NCI-H460 (cell line): ENCODE results near the gene KRTAP13-2. TPM values are rescaled to one million over a fixed set of nuclear protein-coding genes. Genes with fewer than 3 reads are reported as not detected.

ENCODE experiments used
- DNase-seq: peaks from one replicate; pipeline ENCODE4 v3.0.0-alpha.2; 2016; ENCODE audit warnings: low read depth; ENCODE audit errors: extremely low read depth
- small RNA-seq, 2 experiments: library from RNA; depleted of rRNA; stranded (forward); fragments of <200 nt; gene quantifications; one replicate each; pipeline ENCODE3, GENCODE V24; 2014
- total RNA-seq: library from RNA; depleted of rRNA; stranded (reverse); fragments of >200 nt; shearing (Covaris generic); gene quantifications from 2 replicates; pipeline ENCODE4 v1.2.3, GENCODE V29; 2014; rRNA removed

The KRTAP13-2 gene
- total RNA-seq, 1 experiment from 2014 or later = not detected

DNA sequence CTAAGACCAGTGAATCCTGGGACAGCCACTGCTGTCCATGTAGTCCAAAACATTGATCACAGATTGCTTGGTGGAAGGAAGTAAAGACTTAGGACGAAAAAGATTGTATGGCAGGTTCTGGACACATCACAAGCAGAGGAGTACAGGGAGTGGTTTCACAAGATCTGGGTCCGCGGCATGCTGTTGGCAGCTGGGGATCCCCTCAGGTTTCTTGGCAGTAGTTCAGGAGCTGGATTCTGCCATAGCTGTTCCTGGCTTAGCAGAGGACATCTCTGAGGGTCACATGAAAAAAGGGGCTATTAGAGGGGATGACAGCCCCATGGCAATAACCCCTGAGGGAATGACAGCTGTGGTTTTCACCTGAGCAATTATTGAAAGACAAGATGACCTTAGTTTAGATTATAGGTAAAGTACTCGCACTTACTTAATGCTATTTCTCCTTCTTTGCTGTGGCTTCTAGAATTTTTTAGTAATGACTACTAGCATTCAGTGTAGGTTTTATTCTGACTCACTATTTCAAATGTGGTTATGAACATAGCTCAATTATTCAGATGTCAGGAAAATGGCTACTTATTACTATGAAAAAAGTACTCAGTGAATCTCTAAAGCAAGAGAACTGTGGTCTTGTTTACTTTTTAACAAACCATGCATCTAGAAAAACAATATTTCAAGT, 42.7 kb downstream of the KRTAP13-2 start:
- DNase-seq = no peak

DNA sequence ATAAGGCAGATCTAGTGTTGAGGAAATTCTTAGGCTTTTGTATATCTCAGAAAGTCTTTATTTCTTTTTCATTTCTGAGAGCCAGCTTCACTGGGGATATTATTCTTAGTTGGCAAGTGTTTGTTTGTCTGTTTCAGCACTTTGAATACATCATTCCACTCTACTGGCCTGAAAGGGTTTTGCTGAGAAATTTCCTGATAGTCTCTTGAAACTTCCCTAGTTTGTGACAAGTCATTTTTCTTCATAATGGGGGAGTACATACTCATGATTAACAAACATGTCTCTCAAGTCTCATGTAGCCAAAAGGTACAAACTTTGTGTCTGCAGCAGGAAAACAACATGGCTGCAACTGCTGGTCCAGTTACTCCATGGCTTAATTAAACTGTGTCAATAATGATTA, 45.7 kb downstream of the KRTAP13-2 start:
- no peak for DNase-seq

Small RNAs within 50 kb of the gene (small RNA-seq; reads per million reads assigned to genes)
- 0 reads per million in 2 experiments for gene KRTAP23-1
- 0 reads per million in 2 experiments for gene MIR4327

Other genes with a start within 250 kb of the KRTAP13-2 start
- gene CLDN17, start 205.5 kb downstream of the KRTAP13-2 start, total RNA-seq = not detected in 2 replicates
- gene CLDN8, start 156.2 kb downstream of the KRTAP13-2 start, total RNA-seq = not detected in 2 replicates
- not detected in 2 replicates for gene KRTAP24-1, start 89.3 kb downstream of the KRTAP13-2 start, total RNA-seq
- not detected in 2 replicates for gene KRTAP25-1, start 82.8 kb downstream of the KRTAP13-2 start, total RNA-seq
- not detected in 2 replicates for gene KRTAP26-1, start 52.0 kb downstream of the KRTAP13-2 start, total RNA-seq
- gene KRTAP27-1, start 34.6 kb downstream of the KRTAP13-2 start, total RNA-seq = not detected in 2 replicates
- not detected in 2 replicates for gene KRTAP23-1, start 23.7 kb downstream of the KRTAP13-2 start, total RNA-seq
- not detected in 2 replicates for gene KRTAP13-1, start 23.8 kb upstream of the KRTAP13-2 start, total RNA-seq
- not detected in 2 replicates for gene KRTAP13-3, start 53.7 kb upstream of the KRTAP13-2 start, total RNA-seq
- gene KRTAP13-4, start 57.9 kb upstream of the KRTAP13-2 start, total RNA-seq = not detected in 2 replicates
- not detected in 2 replicates for gene KRTAP15-1, start 68.0 kb upstream of the KRTAP13-2 start, total RNA-seq
- not detected in 2 replicates for gene KRTAP19-1, start 108.1 kb upstream of the KRTAP13-2 start, total RNA-seq
- not detected in 2 replicates for gene KRTAP19-2, start 115.2 kb upstream of the KRTAP13-2 start, total RNA-seq
- not detected in 2 replicates for gene KRTAP19-3, start 119.7 kb upstream of the KRTAP13-2 start, total RNA-seq
- not detected in 2 replicates for gene KRTAP19-4, start 124.9 kb upstream of the KRTAP13-2 start, total RNA-seq
- gene KRTAP19-5, start 129.9 kb upstream of the KRTAP13-2 start, total RNA-seq = not detected in 2 replicates
- not detected in 2 replicates for gene KRTAP19-6, start 169.6 kb upstream of the KRTAP13-2 start, total RNA-seq
- gene KRTAP19-7, start 189.0 kb upstream of the KRTAP13-2 start, total RNA-seq = not detected in 2 replicates
- not detected in 2 replicates for gene KRTAP22-2, start 218.1 kb upstream of the KRTAP13-2 start, total RNA-seq
- not detected in 2 replicates for gene KRTAP6-3, start 220.2 kb upstream of the KRTAP13-2 start, total RNA-seq
- gene KRTAP6-2, start 226.6 kb upstream of the KRTAP13-2 start, total RNA-seq = not detected in 2 replicates
- gene KRTAP22-1, start 228.8 kb upstream of the KRTAP13-2 start, total RNA-seq = not detected in 2 replicates
- not detected in 2 replicates for gene KRTAP6-1, start 241.7 kb upstream of the KRTAP13-2 start, total RNA-seq
- not detected in 2 replicates for gene KRTAP20-1, start 244.2 kb upstream of the KRTAP13-2 start, total RNA-seq
- not detected in 2 replicates for gene KRTAP20-4, start 248.4 kb upstream of the KRTAP13-2 start, total RNA-seq